Esophagus (tissue), 2 donors: Measurements from ENCODE around the gene OAS2. TPM values are rescaled to one million over a fixed set of nuclear protein-coding genes. Genes with fewer than 3 reads are reported as not detected.

ENCODE experiments used
- H3K27ac ChIP-seq, 2 donors: one replicate each; pipeline ENCODE4 v1.5.1; 2013; ENCODE audit warnings: low read depth in 2 of 2, mild to moderate bottlenecking in 2 of 2, inconsistent platforms in 1 of 2, low read length in 1 of 2, moderate library complexity in 1 of 2
- H3K27me3 ChIP-seq, 2 donors: one replicate each; pipeline ENCODE4 v1.6.1; 2013; ENCODE audit warnings: low read length in 2 of 2, control low read depth in 1 of 2, mild to moderate bottlenecking in 1 of 2; ENCODE audit not compliant: insufficient read depth in 2 of 2, control insufficient read depth in 1 of 2
- H3K36me3 ChIP-seq, 2 donors: one replicate each; pipeline ENCODE4 v1.6.1; 2013; ENCODE audit warnings: low read length in 1 of 2; ENCODE audit not compliant: control insufficient read depth in 2 of 2, insufficient read depth in 2 of 2
- H3K4me1 ChIP-seq, 2 donors: one replicate each; pipeline ENCODE4 v1.6.1; 2013; ENCODE audit warnings: low read length in 1 of 2; ENCODE audit not compliant: control insufficient read depth in 2 of 2, insufficient read depth in 2 of 2
- H3K4me3 ChIP-seq, 2 donors: one replicate each; pipeline ENCODE4 v1.5.1; 2013; ENCODE audit warnings: low read length in 2 of 2, mild to moderate bottlenecking in 2 of 2, low read depth in 1 of 2, moderate library complexity in 1 of 2
- H3K9me3 ChIP-seq, 2 donors: one replicate each; pipeline ENCODE4 v1.6.1; 2013; ENCODE audit warnings: mild to moderate bottlenecking in 2 of 2, low read depth in 1 of 2, low read length in 1 of 2, moderate library complexity in 1 of 2; ENCODE audit not compliant: control insufficient read depth in 2 of 2, insufficient read depth in 1 of 2
- WGBS, 2 donors: extraction: QIAGEN DNeasy Blood & Tissue Kit; methylation state at CpG; one replicate each; pipeline ENCODE4 v1.1.7; 2013; 5-methylcytosine and 5-hydroxymethylcytosine counted together
- polyA plus RNA-seq, 2 donors: library from polyadenylated mRNA; stranded (reverse); fragments of 200-250 nt; gene quantifications; one replicate each; pipeline ENCODE4 v1.2.3, GENCODE V29; 2013
- donor health status: healthy with polysubstance abuse.
- donor health status: Bipolar disorder and iron deficiency.

Gene OAS2
- polyA plus RNA-seq, 2 donors = 6.6 to 10.8 TPM

- Histone ChIP-seq H3K9me3 (peaks cover 1 to 2% of the 10 kb centered on the region in 2 donors), H3K4me3 (no peak overlapping the region), H3K27ac (no peak overlapping the region), H3K36me3 (peaks cover 3 to 15% of the 10 kb centered on the region in 2 donors), H3K27me3 (no peaks in the 10 kb centered on the region), H3K4me1 (no peaks in the 10 kb centered on the region)
- 91 to 94% methylated on average over 5 of the region's 5 CpGs for WGBS, 2 donors
These were observed 24.4 kb downstream of the OAS2 start for GRCh38 chr12:113002676-113003075.

GRCh38 chr12:113003636-113004035 is 25.3 kb downstream of the OAS2 start:
- Histone ChIP-seq H3K4me3 (no peak overlapping the region), H3K9me3 (peaks cover 0 to 2% of the 10 kb centered on the region in 2 donors), H3K27me3 (no peaks in the 10 kb centered on the region), H3K4me1 (no peaks in the 10 kb centered on the region), H3K36me3 (peaks cover 0 to 17% of the 10 kb centered on the region in 2 donors), H3K27ac (no peak overlapping the region)
- 78 to 82% methylated on average over 9 of the region's 9 CpGs for WGBS, 2 donors

- 80 to 84% methylated on average over 4 of the region's 4 CpGs for WGBS, 2 donors
- Histone ChIP-seq H3K27ac (no peak overlapping the region), H3K36me3 (peaks cover 0 to 23% of the 10 kb centered on the region in 2 donors), H3K9me3 (peaks cover 0 to 1% of the 10 kb centered on the region in 2 donors), H3K4me1 (no peaks in the 10 kb centered on the region), H3K27me3 (no peaks in the 10 kb centered on the region), H3K4me3 (no peak overlapping the region)
These were observed 27.4 kb downstream of the OAS2 start for GRCh38 chr12:113005762-113006161.

- Histone ChIP-seq H3K36me3 (peaks cover 0 to 23% of the 10 kb centered on the region in 2 donors), H3K27me3 (no peaks in the 10 kb centered on the region), H3K9me3 (peaks cover 0 to 3% of the 10 kb centered on the region in 2 donors), H3K27ac (no peak overlapping the region), H3K4me1 (no peaks in the 10 kb centered on the region), H3K4me3 (no peak overlapping the region)
- WGBS, 2 donors = 87 to 93% methylated on average over 7 of the region's 7 CpGs
These were observed 27.9 kb downstream of the OAS2 start for GRCh38 chr12:113006206-113006605.

- Histone ChIP-seq H3K27ac (no peak overlapping the region), H3K4me1 (no peaks in the 10 kb centered on the region), H3K4me3 (no peak overlapping the region), H3K27me3 (no peaks in the 10 kb centered on the region), H3K36me3 (peaks cover 0 to 23% of the 10 kb centered on the region in 2 donors), H3K9me3 (peaks cover 0 to 4% of the 10 kb centered on the region in 2 donors)
- WGBS, 2 donors = 90 to 94% methylated on average over 6 of the region's 6 CpGs
These were observed 28.3 kb downstream of the OAS2 start for GRCh38 chr12:113006641-113007040.

- WGBS, 2 donors = 80 to 84% methylated on average over 4 of the region's 4 CpGs
- H3K36me3 ChIP-seq = peaks cover 0 to 23% of the 10 kb centered on the region in 2 donors
- no peak overlapping the region for H3K27ac ChIP-seq
- no peaks in the 10 kb centered on the region for H3K27me3 ChIP-seq
- H3K4me3 ChIP-seq = no peak overlapping the region
- H3K4me1 ChIP-seq = no peaks in the 10 kb centered on the region
- peaks cover 0 to 4% of the 10 kb centered on the region in 2 donors for H3K9me3 ChIP-seq
These were observed 28.8 kb downstream of the OAS2 start for GRCh38 chr12:113007166-113007565.

GRCh38 chr12:113010701-113011100 is 32.4 kb downstream of the OAS2 start:
- H3K9me3 ChIP-seq = peaks cover 0 to 4% of the 10 kb centered on the region in 2 donors
- no peaks in the 10 kb centered on the region for H3K4me1 ChIP-seq
- H3K27me3 ChIP-seq = no peaks in the 10 kb centered on the region
- H3K36me3 ChIP-seq = peaks cover 0 to 14% of the 10 kb centered on the region in 2 donors
- no peak overlapping the region for H3K27ac ChIP-seq
- 76 to 77% methylated on average over 2 of the region's 2 CpGs for WGBS, 2 donors
- H3K4me3 ChIP-seq = no peak overlapping the region

- H3K4me3 ChIP-seq = no peak overlapping the region
- H3K9me3 ChIP-seq = peaks cover 0 to 4% of the 10 kb centered on the region in 2 donors
- no peaks in the 10 kb centered on the region for H3K27me3 ChIP-seq
- no peak overlapping the region for H3K27ac ChIP-seq
- no peaks in the 10 kb centered on the region for H3K4me1 ChIP-seq
- H3K36me3 ChIP-seq = peaks cover 0 to 3% of the 10 kb centered on the region in 2 donors
- 52 to 73% methylated on average over 9 of the region's 9 CpGs for WGBS, 2 donors
These were observed 36.2 kb downstream of the OAS2 start for GRCh38 chr12:113014565-113014964.

- no peak overlapping the region for H3K27ac ChIP-seq
- H3K4me1 ChIP-seq = no peaks in the 10 kb centered on the region
- H3K27me3 ChIP-seq = no peaks in the 10 kb centered on the region
- no peaks in the 10 kb centered on the region for H3K9me3 ChIP-seq
- WGBS, 2 donors = 83 to 85% methylated on average over 5 of the region's 5 CpGs
- no peak overlapping the region for H3K4me3 ChIP-seq
- no peaks in the 10 kb centered on the region for H3K36me3 ChIP-seq
These were observed 38.5 kb downstream of the OAS2 start for GRCh38 chr12:113016796-113017195.

GRCh38 chr12:113019025-113019424 is 40.7 kb downstream of the OAS2 start:
- Histone ChIP-seq H3K4me1 (no peaks in the 10 kb centered on the region), H3K9me3 (no peaks in the 10 kb centered on the region), H3K27me3 (no peaks in the 10 kb centered on the region), H3K36me3 (no peaks in the 10 kb centered on the region), H3K4me3 (no peak overlapping the region), H3K27ac (no peak overlapping the region)
- WGBS, 2 donors = 31 to 47% methylated on average over 4 of the region's 4 CpGs
